Activated gamma-delta T cell treated with Interleukin-2 at 50 U/mL for 16 hours (primary cell): ENCODE results near the gene THSD7A.

ENCODE experiments used
- DNase-seq: peaks from one replicate; pipeline ENCODE4 v3.0.0-alpha.2; 2020

Gene THSD7A

GRCh38 chr7:11623093-11623678 is 208.8 kb downstream of the THSD7A start:
- no peak for DNase-seq

GRCh38 chr7:11620406-11621253 is 211.4 kb downstream of the THSD7A start:
- no peak for DNase-seq

- no peak for DNase-seq
These were observed 215.5 kb downstream of the THSD7A start for GRCh38 chr7:11616466-11616865.

GRCh38 chr7:11615174-11615573 is 216.8 kb downstream of the THSD7A start:
- no peak for DNase-seq

- DNase-seq: no peak
These were observed 218.6 kb downstream of the THSD7A start for GRCh38 chr7:11613292-11613930.

GRCh38 chr7:11612737-11613136 is 219.3 kb downstream of the THSD7A start:
- DNase-seq: no peak

GRCh38 chr7:11609096-11609670 is 222.8 kb downstream of the THSD7A start:
- DNase-seq: no peak

GRCh38 chr7:11607686-11608085 is 224.3 kb downstream of the THSD7A start:
- DNase-seq: no peak

GRCh38 chr7:11605749-11606148 is 226.2 kb downstream of the THSD7A start:
- no peak for DNase-seq

- DNase-seq: no peak
These were observed 227.5 kb downstream of the THSD7A start for GRCh38 chr7:11604505-11604904.

- DNase-seq: no peak
These were observed 230.2 kb downstream of the THSD7A start for GRCh38 chr7:11601761-11602160.

- no peak for DNase-seq
These were observed 238.7 kb downstream of the THSD7A start for GRCh38 chr7:11593322-11593721.

GRCh38 chr7:11592699-11593098 is 239.3 kb downstream of the THSD7A start:
- DNase-seq: no peak

- no peak for DNase-seq
These were observed 240.1 kb downstream of the THSD7A start for GRCh38 chr7:11591943-11592342.

GRCh38 chr7:11591055-11591633 is 240.9 kb downstream of the THSD7A start:
- no peak for DNase-seq

GRCh38 chr7:11589251-11589650 is 242.7 kb downstream of the THSD7A start:
- no peak for DNase-seq

GRCh38 chr7:11587814-11588213 is 244.2 kb downstream of the THSD7A start:
- no peak for DNase-seq

- DNase-seq: no peak
These were observed 244.9 kb downstream of the THSD7A start for GRCh38 chr7:11587048-11587447.

- DNase-seq: no peak
These were observed 247.5 kb downstream of the THSD7A start for GRCh38 chr7:11584406-11585031.

- DNase-seq: no peak
These were observed 252.9 kb downstream of the THSD7A start for GRCh38 chr7:11579141-11579540.

GRCh38 chr7:11576310-11576709 is 255.7 kb downstream of the THSD7A start:
- DNase-seq: no peak

GRCh38 chr7:11573128-11573750 is 258.8 kb downstream of the THSD7A start:
- DNase-seq: no peak
